Epithelial cell of proximal tubule (primary cell): ENCODE data around the gene PTPRN2. TPM values are rescaled to one million over a fixed set of nuclear protein-coding genes. Genes with fewer than 3 reads are reported as not detected.

Experiments used
- DNase-seq: peaks from one replicate; pipeline ENCODE4 v3.0.0-alpha.2; 2011; ENCODE audit warnings: low read depth
- H3K4me3 ChIP-seq: 2 replicates; pipeline ENCODE4 v1.5.1; 2011; ENCODE audit warnings: low read depth, mild to moderate bottlenecking, low read length
- total RNA-seq: library from RNA; depleted of rRNA; stranded (reverse); fragments of >200 nt; gene quantifications from 2 replicates; pipeline ENCODE4 v1.2.3, GENCODE V29; 2015
- TF ChIP-seq, protein P1 (sequence below): conservative IDR thresholded peaks from 2 replicates; pipeline ENCODE4 v1.5.1; 2012; ENCODE audit warnings: low read depth, mild to moderate bottlenecking, low read length

Gene PTPRN2
- total RNA-seq, 1 donor from 2014 or later = 2.8 TPM

DNA sequence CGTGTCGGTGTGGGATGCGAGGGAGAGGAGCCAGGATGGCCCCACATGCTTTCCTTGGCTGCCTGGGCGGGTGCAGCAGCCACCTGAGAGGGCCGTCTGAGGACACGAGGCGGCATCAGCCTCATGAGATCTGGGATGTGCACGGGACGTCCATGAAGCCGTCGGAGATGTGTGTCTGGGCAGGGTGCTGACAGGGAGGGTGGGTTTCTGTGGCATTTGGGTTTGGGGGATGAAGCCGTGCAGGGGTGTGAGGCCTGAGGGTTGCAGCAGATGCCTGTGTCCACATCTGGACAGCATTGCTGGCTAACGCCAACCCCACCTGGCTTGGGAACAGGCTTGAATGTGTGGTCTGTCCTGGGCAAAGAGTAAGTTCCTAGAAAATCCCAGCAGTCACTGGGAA is 1071.3 kb downstream of the PTPRN2 start:
- no peak for DNase-seq
- TF ChIP-seq, protein P1, sequence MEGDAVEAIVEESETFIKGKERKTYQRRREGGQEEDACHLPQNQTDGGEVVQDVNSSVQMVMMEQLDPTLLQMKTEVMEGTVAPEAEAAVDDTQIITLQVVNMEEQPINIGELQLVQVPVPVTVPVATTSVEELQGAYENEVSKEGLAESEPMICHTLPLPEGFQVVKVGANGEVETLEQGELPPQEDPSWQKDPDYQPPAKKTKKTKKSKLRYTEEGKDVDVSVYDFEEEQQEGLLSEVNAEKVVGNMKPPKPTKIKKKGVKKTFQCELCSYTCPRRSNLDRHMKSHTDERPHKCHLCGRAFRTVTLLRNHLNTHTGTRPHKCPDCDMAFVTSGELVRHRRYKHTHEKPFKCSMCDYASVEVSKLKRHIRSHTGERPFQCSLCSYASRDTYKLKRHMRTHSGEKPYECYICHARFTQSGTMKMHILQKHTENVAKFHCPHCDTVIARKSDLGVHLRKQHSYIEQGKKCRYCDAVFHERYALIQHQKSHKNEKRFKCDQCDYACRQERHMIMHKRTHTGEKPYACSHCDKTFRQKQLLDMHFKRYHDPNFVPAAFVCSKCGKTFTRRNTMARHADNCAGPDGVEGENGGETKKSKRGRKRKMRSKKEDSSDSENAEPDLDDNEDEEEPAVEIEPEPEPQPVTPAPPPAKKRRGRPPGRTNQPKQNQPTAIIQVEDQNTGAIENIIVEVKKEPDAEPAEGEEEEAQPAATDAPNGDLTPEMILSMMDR = no peak
- H3K4me3 ChIP-seq = no peak overlapping the region

DNA sequence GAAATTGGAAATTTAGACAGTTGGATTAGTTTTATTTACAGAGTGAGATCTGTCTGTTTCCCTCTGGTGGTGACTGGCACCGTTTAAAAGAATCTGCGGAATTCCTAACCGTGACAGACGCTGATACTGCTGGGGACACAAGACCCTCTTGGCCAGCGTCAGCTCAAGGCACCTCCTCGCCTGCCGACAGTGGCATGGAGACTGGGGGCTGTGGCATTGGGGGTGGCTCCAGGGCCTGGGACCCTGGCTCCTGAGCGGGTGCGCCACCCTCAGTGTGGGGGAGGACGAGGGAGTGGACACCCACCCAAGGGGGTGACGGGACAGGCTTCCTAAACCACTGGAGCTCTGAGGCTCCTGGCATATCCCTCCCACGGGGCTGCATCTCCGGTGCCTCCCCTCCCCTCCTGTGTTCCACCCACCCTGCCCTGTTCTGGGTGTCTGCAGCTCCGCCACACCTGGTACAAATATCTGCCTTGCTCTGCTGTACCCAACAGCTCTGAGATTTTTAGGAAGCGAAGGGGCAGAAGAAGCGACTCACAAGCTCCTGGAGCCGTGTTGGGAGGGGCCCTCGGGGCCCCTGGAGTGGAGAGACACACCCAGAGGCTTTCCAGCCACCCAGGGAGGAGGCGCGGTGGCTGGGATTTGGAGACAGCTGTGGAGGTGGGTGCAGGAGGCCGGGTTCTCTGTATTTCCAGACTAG is 1072.1 kb downstream of the PTPRN2 start:
- no peak for DNase-seq
- H3K4me3 ChIP-seq = no peak overlapping the region
- TF ChIP-seq, protein P1 = no peak

DNA sequence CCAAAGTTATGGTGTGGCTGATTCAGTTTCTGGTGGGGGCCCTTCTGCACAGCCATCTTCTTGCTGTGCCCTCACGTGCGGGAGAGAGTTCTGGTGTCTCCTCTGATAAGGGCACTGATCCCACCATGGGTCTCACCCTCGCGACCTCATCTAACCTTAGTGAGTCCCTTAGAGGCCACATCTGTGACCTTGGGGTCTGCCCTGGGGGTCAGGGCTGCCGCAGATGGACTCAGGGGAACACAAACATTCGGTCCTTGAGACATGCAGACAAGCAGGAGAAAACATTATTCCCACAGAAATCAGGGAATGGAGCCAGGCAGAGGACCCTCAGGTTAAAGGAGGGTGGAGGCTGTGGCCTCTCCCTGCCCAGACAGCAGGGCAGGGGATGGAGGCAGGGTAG is 1072.9 kb downstream of the PTPRN2 start:
- no peak overlapping the region for H3K4me3 ChIP-seq
- TF ChIP-seq, protein P1 = no peak
- DNase-seq = no peak

DNA sequence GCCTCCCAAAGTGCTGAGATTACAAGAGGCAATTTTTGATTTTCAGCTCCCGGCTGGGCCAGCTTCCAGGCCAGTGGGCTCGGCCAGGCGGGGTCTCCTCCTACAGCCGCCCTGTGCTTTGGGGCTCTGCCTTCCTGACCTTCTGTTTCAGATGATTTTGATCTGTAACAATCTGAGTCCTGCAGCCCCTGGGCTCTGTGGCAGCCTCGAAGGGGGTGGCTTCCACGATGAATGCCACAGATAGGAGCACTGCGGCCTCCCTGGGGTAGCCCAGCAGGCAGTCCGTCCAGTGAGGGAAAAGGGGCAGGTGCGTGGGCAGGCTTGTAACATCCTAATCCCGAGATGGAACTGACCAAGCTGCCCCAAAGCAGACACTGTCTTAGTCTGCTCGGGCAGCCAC is 1073.3 kb downstream of the PTPRN2 start:
- TF ChIP-seq, protein P1 = no peak
- no peak overlapping the region for H3K4me3 ChIP-seq
- no peak for DNase-seq

DNA sequence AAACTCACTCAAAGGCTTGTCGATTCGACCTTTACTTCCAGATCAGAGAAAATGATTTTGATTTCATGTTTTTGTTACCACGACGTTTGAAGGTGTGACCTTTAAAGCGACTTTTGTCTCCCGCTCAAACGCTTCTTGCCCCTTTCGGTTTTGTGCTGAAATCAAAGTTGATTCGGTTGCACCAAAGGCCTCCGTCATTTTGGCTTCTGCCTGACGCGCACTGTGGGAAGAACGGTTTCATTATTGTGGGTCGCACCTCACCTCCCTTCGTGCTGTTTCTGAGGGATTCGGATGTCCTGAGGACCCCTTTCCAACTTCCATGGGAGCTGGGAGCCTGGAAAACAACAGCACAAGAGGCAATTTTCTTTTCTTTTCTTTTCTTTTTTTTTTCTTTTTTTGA is 1073.9 kb downstream of the PTPRN2 start:
- TF ChIP-seq, protein P1 = no peak
- no peak for DNase-seq
- no peak overlapping the region for H3K4me3 ChIP-seq

DNA sequence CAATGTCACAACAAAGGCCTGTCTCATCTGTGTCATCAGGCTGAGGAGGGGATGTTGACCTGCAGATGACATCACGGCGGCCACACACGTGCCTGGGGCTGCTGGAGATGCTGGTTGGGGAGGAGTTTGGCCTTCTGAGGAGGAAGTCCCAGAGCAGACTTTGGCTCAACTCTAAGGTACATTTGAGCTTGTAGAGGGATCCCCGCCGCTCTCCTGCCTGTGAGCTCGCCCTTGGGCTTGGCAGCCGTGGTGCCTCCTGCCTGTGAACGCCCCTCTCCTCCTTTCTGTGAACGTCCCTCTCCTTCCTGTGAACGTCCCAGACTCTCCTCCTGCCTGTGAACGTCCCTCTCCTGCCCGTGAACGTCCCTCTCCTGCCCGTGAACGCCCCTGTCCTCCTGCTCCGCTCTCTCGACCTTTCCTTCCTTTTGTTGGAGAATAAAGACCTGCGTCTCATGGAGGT is 1074.4 kb downstream of the PTPRN2 start:
- no peak for DNase-seq
- no peak overlapping the region for H3K4me3 ChIP-seq
- TF ChIP-seq, protein P1 = no peak

DNA sequence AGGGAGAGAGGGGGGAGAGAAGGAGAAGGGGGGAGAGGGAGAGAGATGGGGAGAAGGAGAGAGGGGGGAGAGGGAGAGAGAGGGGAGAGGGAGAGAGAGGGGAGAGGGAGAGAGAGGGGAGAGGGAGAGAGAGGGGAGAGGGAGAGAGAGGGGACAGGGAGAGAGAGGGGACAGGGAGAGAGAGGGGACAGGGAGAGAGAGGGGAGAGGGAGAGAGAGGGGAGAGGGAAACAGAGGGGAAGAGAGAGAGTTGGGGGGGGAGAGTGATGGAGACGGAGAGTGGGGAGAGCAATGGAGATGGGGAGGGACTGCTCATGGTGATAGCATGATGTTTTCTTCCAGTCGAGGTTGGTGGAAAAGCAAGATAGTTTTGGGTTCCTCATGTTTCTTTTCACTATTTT is 1078.4 kb downstream of the PTPRN2 start:
- H3K4me3 ChIP-seq = no peak overlapping the region
- TF ChIP-seq, protein P1 = no peak
- no peak for DNase-seq
